ENCODE measurements around the gene SMTN.
"Not testable (repeated sequence)": the region's sequence is repeated elsewhere in the genome, so short reads cannot be mapped to it uniquely, and the experiment has no call there.

The SMTN gene

DNA sequence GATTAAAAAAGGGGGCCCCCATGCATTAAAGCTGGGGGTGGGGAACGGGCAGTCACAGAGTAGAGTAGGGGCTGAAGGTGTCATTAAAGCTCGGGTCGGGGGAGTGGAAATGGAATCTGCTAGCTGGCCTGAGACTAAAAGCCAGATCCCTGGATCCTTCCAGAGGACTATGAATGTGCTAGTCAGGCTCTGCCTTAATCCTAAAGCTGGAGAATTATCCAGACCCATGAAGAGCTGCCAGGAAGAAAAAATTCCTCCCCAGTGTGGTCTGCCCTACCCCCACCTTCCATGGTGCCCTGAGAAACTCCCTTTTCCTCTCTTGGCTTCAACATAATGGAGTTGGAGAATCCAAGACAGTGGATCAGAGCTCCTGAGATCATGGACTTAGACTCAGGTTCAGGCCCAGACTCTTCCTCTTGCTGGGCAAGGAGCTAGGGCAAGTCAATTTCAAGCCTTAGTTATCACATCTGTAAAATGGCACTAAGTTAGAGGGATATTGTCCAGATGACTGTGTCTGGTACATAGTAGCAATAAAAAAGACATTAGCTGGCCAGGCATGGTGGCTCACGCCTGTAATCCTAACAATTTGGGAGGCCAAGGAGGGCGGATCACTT lies 24.0 kb upstream of the SMTN start:
- DNase-seq = no peak
- no peaks in the 10 kb centered on the region for H3K9me3 Mint-ChIP-seq
- H3K4me1 Mint-ChIP-seq (ENCODE audit: low read depth) = peaks cover 3% of the 10 kb centered on the region
- H3K27ac Mint-ChIP-seq = no peak overlapping the region
- no peaks in the 10 kb centered on the region for H3K27me3 Mint-ChIP-seq
- no peaks in the 10 kb centered on the region for H3K36me3 Mint-ChIP-seq (ENCODE audit: low read depth)
- no peak overlapping the region for H3K4me3 Mint-ChIP-seq

DNA sequence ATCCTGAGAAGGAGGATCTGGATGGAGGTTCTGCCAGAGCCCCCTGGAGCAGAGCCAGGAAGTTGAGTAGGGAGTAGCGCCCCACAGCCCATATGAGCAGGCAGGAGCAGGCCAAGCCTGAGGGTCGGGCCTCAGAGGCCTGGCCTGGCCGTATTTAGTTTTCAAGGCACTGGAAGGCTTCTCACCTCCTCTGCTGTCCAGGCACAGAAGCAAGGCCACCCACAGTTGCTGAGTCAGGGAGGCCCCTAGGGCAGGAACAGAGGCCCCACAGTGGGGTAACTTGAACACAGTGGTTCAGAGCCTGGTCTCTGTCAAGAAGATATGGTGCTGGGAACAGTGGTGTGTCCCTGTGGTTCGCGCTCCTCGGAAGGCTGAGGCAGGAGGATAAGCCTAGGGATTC lies 21.5 kb upstream of the SMTN start:
- H3K4me1 Mint-ChIP-seq (ENCODE audit: low read depth); H3K4me3 Mint-ChIP-seq; H3K36me3 Mint-ChIP-seq (ENCODE audit: low read depth); H3K27ac Mint-ChIP-seq; H3K27me3 Mint-ChIP-seq; DNase-seq; H3K9me3 Mint-ChIP-seq: not testable (repeated sequence)

GRCh38 chr22:31062566-31063230 lies 18.4 kb upstream of the SMTN start:
- no peaks in the 10 kb centered on the region for H3K36me3 Mint-ChIP-seq (ENCODE audit: low read depth)
- H3K4me3 Mint-ChIP-seq = no peak overlapping the region
- H3K4me1 Mint-ChIP-seq (ENCODE audit: low read depth) = peaks cover 2% of the 10 kb centered on the region
- no peaks in the 10 kb centered on the region for H3K27me3 Mint-ChIP-seq
- H3K27ac Mint-ChIP-seq = no peak overlapping the region
- no peak for DNase-seq
- H3K9me3 Mint-ChIP-seq = no peaks in the 10 kb centered on the region

- peaks cover 2% of the 10 kb centered on the region for H3K4me1 Mint-ChIP-seq (ENCODE audit: low read depth)
- no peak for DNase-seq
- peak overlapping the region; percentile 46 for H3K4me3 Mint-ChIP-seq
- H3K27me3 Mint-ChIP-seq = no peaks in the 10 kb centered on the region
- no peak overlapping the region for H3K27ac Mint-ChIP-seq
- no peaks in the 10 kb centered on the region for H3K36me3 Mint-ChIP-seq (ENCODE audit: low read depth)
- no peaks in the 10 kb centered on the region for H3K9me3 Mint-ChIP-seq
Measured at GRCh38 chr22:31064369-31064768, 16.7 kb upstream of the SMTN start.

DNA sequence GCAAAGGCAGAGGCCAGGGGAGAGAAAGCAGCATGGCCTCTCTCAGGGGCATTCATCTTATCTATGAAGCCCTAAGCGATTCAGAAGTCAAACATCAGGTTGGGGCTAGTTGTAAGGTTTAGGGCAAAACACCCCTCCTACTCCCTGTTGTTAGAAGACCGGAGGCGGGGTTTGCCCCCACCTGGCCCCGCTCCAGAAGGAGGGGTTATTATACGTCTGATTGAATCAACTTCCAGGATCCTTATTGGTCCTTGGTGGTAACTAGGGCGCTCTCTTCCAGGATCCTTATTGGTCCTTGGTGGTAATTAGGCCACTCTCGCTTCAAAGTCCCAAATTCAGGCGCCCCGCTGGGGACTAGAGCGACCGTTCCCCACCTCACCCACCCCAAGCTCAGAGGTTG lies 12.1 kb upstream of the SMTN start:
- DNase-seq = no peak
- H3K36me3 Mint-ChIP-seq (ENCODE audit: low read depth) = no peaks in the 10 kb centered on the region
- no peaks in the 10 kb centered on the region for H3K27me3 Mint-ChIP-seq
- no peaks in the 10 kb centered on the region for H3K9me3 Mint-ChIP-seq
- H3K4me1 Mint-ChIP-seq (ENCODE audit: low read depth) = peaks cover 2% of the 10 kb centered on the region
- no peak overlapping the region for H3K27ac Mint-ChIP-seq
- H3K4me3 Mint-ChIP-seq = no peak overlapping the region

GRCh38 chr22:31069691-31070314 lies 11.3 kb upstream of the SMTN start:
- not testable (repeated sequence) for H3K4me1 Mint-ChIP-seq (ENCODE audit: low read depth); H3K27me3 Mint-ChIP-seq; H3K9me3 Mint-ChIP-seq; H3K27ac Mint-ChIP-seq; H3K4me3 Mint-ChIP-seq; DNase-seq; H3K36me3 Mint-ChIP-seq (ENCODE audit: low read depth)

- H3K4me3 Mint-ChIP-seq; DNase-seq; H3K27ac Mint-ChIP-seq; H3K9me3 Mint-ChIP-seq; H3K4me1 Mint-ChIP-seq (ENCODE audit: low read depth); H3K36me3 Mint-ChIP-seq (ENCODE audit: low read depth); H3K27me3 Mint-ChIP-seq: not testable (repeated sequence)
Measured at GRCh38 chr22:31073125-31073524, 8.0 kb upstream of the SMTN start.

- H3K4me1 Mint-ChIP-seq (ENCODE audit: low read depth); H3K27me3 Mint-ChIP-seq; H3K36me3 Mint-ChIP-seq (ENCODE audit: low read depth); H3K27ac Mint-ChIP-seq; H3K4me3 Mint-ChIP-seq; H3K9me3 Mint-ChIP-seq; DNase-seq: not testable (repeated sequence)
Measured at GRCh38 chr22:31073545-31074145, 7.5 kb upstream of the SMTN start.

- H3K4me1 Mint-ChIP-seq (ENCODE audit: low read depth) = peaks cover 5% of the 10 kb centered on the region
- no peak for DNase-seq
- H3K27me3 Mint-ChIP-seq = no peaks in the 10 kb centered on the region
- H3K27ac Mint-ChIP-seq = no peak overlapping the region
- H3K9me3 Mint-ChIP-seq = no peaks in the 10 kb centered on the region
- no peaks in the 10 kb centered on the region for H3K36me3 Mint-ChIP-seq (ENCODE audit: low read depth)
- H3K4me3 Mint-ChIP-seq = no peak overlapping the region
Measured at GRCh38 chr22:31075961-31076360, 5.2 kb upstream of the SMTN start.

DNA sequence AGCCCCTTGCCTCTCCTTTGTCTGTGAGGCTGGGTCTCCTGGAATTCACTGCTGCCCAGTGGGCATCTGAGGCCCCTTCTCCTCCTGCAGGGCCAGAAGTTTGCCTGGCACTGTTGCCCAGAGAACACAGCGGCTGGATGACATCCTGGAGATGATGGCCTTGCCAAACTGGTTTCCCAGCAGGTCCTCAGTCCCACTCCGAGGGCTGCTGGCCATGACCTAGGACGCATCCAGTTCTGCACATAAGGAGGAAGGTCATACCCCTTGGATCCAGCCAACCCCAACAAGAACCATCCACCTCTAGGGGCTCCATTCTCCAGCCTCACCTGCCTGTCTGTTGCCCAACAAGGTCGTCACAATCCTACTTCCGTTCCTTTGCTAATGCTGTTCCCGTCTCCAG lies 3.4 kb upstream of the SMTN start:
- H3K4me1 Mint-ChIP-seq (ENCODE audit: low read depth) = peaks cover 22% of the 10 kb centered on the region
- H3K27ac Mint-ChIP-seq = no peak overlapping the region
- no peaks in the 10 kb centered on the region for H3K27me3 Mint-ChIP-seq
- no peaks in the 10 kb centered on the region for H3K36me3 Mint-ChIP-seq (ENCODE audit: low read depth)
- no peak overlapping the region for H3K4me3 Mint-ChIP-seq
- H3K9me3 Mint-ChIP-seq = no peaks in the 10 kb centered on the region
- DNase-seq = no peak

DNA sequence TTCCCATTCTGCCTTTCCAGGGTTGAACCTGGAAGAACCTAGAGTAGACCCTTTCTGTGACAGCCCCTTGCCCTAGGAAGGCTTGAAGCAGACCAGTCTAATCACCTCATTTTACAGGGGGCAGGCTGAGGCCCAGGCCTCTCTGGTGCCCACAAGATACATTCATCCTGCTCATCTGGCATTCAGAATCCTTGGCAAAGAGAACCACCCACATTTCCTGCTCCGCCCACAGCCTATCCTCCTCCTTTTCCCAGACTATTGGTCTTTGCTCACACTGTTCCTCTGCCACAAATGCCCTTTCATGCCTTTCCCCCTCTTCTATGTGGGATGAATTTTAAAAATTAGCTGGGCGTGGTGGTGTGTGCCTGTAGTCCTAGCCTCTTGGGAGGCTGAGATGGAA lies 2.7 kb upstream of the SMTN start:
- H3K9me3 Mint-ChIP-seq; H3K27me3 Mint-ChIP-seq; H3K4me3 Mint-ChIP-seq; DNase-seq; H3K36me3 Mint-ChIP-seq (ENCODE audit: low read depth); H3K27ac Mint-ChIP-seq: not testable (repeated sequence)
- H3K4me1 Mint-ChIP-seq (ENCODE audit: low read depth) = peaks cover 29% of the 10 kb centered on the region

- Mint-ChIP-seq H3K9me3 (no peaks in the 10 kb centered on the region), H3K36me3 (ENCODE audit: low read depth) (peaks cover 4% of the 10 kb centered on the region), H3K27ac (no peak overlapping the region), H3K27me3 (no peaks in the 10 kb centered on the region), H3K4me3 (no peak overlapping the region), H3K4me1 (ENCODE audit: low read depth) (peaks cover 37% of the 10 kb centered on the region)
- no peak for DNase-seq
Measured at GRCh38 chr22:31079095-31079642, 1.9 kb upstream of the SMTN start.

DNA sequence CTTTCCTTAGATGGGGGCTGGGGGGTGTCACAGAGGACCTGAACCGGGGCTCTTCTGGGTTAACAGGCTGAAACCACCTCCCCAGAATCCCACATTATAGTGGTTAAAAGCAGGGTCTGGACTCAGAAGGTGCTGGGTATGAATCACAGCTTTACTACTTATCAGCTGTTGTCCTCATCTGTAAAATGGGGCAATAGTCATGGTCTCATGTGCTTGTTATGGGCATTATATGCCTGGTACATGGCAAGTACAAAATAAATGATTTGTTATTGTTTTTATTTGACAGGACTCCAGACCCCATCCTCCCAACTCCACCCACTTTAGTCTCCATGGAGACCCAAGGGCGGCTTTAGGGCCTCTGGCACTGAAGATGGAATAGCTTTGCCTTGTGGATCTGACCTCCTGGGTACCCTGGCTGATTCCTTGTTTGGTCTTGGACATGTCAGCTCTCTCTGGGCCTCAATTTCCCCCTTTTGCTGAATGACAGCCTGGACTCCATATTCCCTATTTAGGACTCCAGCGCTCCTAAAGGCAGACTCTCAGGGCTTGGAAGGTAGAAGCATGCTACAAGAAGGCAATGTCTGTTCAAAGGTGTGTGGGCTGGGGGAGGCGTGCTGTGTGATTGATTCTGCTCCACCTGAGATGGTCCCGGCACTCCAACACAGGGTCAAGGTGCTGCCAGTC lies 812 bp upstream of the SMTN start:
- Mint-ChIP-seq H3K9me3 (no peaks in the 10 kb centered on the region), H3K36me3 (ENCODE audit: low read depth) (peaks cover 9% of the 10 kb centered on the region), H3K4me1 (ENCODE audit: low read depth) (peaks cover 41% of the 10 kb centered on the region), H3K27ac (peak overlapping the region; percentile 83), H3K27me3 (no peaks in the 10 kb centered on the region), H3K4me3 (peak overlapping the region; percentile 91)
- DNase-seq = no peak

GRCh38 chr22:31081963-31082605 lies 966 bp downstream of the SMTN start:
- DNase-seq = no peak
- H3K9me3 Mint-ChIP-seq = no peaks in the 10 kb centered on the region
- no peaks in the 10 kb centered on the region for H3K27me3 Mint-ChIP-seq
- peak overlapping the region; percentile 83 for H3K27ac Mint-ChIP-seq
- peak overlapping the region; percentile 91 for H3K4me3 Mint-ChIP-seq
- H3K4me1 Mint-ChIP-seq (ENCODE audit: low read depth) = peaks cover 41% of the 10 kb centered on the region
- peaks cover 9% of the 10 kb centered on the region for H3K36me3 Mint-ChIP-seq (ENCODE audit: low read depth)

All from activated T-cell treated with anti-CD3 and anti-CD28 coated beads, Interleukin-2, amount 50 U/mL, for 24 hours (primary cell).